Prostate gland (tissue), 2 donors: ENCODE results near the gene AKAP10. TPM values are rescaled to one million over a fixed set of nuclear protein-coding genes. Genes with fewer than 3 reads are reported as not detected.

ENCODE experiments used
- DNase-seq: peaks from one replicate; pipeline ENCODE4 v3.0.0-alpha.2; 2019; ENCODE audit warnings: low spot score
- H3K27ac ChIP-seq, 2 donors: fragments of 200-600 bp; sonication (generic); 2 replicates each; pipeline ENCODE4 v1.5.1; 2017 to 2019
- H3K27me3 ChIP-seq: fragments of 200-600 bp; sonication (generic); replicated peaks from 2 replicates; pipeline ENCODE4 v1.5.1; 2019; ENCODE audit not compliant: insufficient read depth
- H3K36me3 ChIP-seq, 2 donors: fragments of 200-600 bp; sonication (generic); 1 replicate in 1 of 2; 2 replicates in 1 of 2; pipeline versions ENCODE4 v1.5.1 to v1.8.1; 2017 to 2019
- H3K4me1 ChIP-seq: fragments of 200-600 bp; sonication (generic); replicated peaks from 2 replicates; pipeline ENCODE4 v1.5.1; 2019
- H3K4me3 ChIP-seq, 2 donors: fragments of 200-600 bp; sonication (generic); 2 replicates each; pipeline ENCODE4 v1.5.1; 2017 to 2019
- H3K9me3 ChIP-seq: fragments of 200-600 bp; sonication (generic); 2 replicates; pipeline ENCODE4 v1.5.1; 2017
- POLR2A ChIP-seq: fragments of 450-650 bp; IDR thresholded peaks from one replicate; pipeline ENCODE4 v1.6.1; 2016; ENCODE audit warnings: antibody characterized with exemption, mild to moderate bottlenecking
- POLR2AphosphoS5 ChIP-seq: sonication (generic); formaldehyde crosslinking; IDR thresholded peaks from one replicate; pipeline ENCODE4 v1.6.1; 2017; ENCODE audit warnings: antibody characterized with exemption
- WGBS: methylation state at CpG from one replicate; pipeline ENCODE4 v1.1.5; 2018; 5-methylcytosine and 5-hydroxymethylcytosine counted together
- intact Hi-C: fragments of 100-400 bp; cut with DNase I; formaldehyde crosslinking; loops from one replicate; pipeline ENCODE4 v1.14.2; 2022
- total RNA-seq, 2 donors: library from RNA; depleted of rRNA; stranded (reverse); fragments of >200 nt; gene quantifications; one replicate each; pipeline ENCODE4 v1.1.0, GENCODE V29; 2016
- TF ChIP-seq, protein P1 (sequence below), 4 experiments: fragments of 200-600 bp in 2 of 4; fragments of 450-650 bp in 2 of 4; sonication (generic) in 2 of 4; IDR thresholded peaks; 1 replicate in 3 of 4; 2 replicates in 1 of 4; pipeline ENCODE4 v1.5.1; 2016 to 2019; ENCODE audit warnings: antibody characterized with exemption in 4 of 4, mild to moderate bottlenecking in 2 of 4, moderate library complexity in 2 of 4

Gene AKAP10
- total RNA-seq, 2 donors from 2014 or later: 26.8 to 31.7 TPM

GRCh38 chr17:19877364-19877945 is 100.2 kb downstream of the AKAP10 start:
- H3K9me3 ChIP-seq: no peaks in the 10 kb centered on the region
- 32% methylated on average over 6 of the region's 6 CpGs for WGBS
- H3K27me3 ChIP-seq: no peaks in the 10 kb centered on the region
- no peak overlapping the region for H3K27ac ChIP-seq
- no peaks in the 10 kb centered on the region for H3K4me1 ChIP-seq
- intact Hi-C loops: no loop called here
- no peaks in the 10 kb centered on the region for H3K36me3 ChIP-seq
- DNase-seq: no peak
- TF ChIP-seq POLR2AphosphoS5 (no peak), POLR2A (no peak)
- TF ChIP-seq, protein P1, sequence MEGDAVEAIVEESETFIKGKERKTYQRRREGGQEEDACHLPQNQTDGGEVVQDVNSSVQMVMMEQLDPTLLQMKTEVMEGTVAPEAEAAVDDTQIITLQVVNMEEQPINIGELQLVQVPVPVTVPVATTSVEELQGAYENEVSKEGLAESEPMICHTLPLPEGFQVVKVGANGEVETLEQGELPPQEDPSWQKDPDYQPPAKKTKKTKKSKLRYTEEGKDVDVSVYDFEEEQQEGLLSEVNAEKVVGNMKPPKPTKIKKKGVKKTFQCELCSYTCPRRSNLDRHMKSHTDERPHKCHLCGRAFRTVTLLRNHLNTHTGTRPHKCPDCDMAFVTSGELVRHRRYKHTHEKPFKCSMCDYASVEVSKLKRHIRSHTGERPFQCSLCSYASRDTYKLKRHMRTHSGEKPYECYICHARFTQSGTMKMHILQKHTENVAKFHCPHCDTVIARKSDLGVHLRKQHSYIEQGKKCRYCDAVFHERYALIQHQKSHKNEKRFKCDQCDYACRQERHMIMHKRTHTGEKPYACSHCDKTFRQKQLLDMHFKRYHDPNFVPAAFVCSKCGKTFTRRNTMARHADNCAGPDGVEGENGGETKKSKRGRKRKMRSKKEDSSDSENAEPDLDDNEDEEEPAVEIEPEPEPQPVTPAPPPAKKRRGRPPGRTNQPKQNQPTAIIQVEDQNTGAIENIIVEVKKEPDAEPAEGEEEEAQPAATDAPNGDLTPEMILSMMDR (IDR thresholded peaks at IDR 0.05): no peak
- H3K4me3 ChIP-seq: no peak overlapping the region

GRCh38 chr17:19876529-19877161 is 101.0 kb downstream of the AKAP10 start:
- H3K27me3 ChIP-seq: no peaks in the 10 kb centered on the region
- H3K4me3 ChIP-seq: no peak overlapping the region
- no peak for DNase-seq
- H3K36me3 ChIP-seq: no peaks in the 10 kb centered on the region
- intact Hi-C loops: no loop called here
- WGBS: 71% methylated on average over 13 of the region's 13 CpGs
- H3K4me1 ChIP-seq: no peaks in the 10 kb centered on the region
- H3K9me3 ChIP-seq: no peaks in the 10 kb centered on the region
- H3K27ac ChIP-seq: no peak overlapping the region
- TF ChIP-seq, protein P1 (IDR thresholded peaks at IDR 0.05): no peak
- TF ChIP-seq POLR2AphosphoS5 (no peak), POLR2A (no peak)

DNA sequence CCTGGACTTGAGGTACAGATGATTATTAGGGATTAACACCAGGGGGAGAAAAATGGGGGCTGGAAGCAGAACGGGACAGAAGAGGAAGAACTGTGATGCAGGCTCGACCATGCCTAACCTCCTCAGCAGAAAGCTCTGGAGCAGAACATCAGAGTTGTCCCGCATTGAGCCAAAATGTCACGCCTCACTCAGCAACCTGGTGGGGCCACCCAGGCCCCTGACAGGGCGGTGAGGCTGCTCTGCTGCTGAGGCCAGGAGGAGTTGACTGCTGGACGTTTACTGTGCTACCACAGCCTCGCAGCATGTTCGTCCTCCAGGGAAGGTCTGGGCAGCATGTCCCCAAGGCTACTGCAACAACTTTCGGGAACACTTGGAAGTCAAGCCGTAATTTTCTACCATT is 103.4 kb downstream of the AKAP10 start:
- Histone ChIP-seq H3K4me1 (no peaks in the 10 kb centered on the region), H3K4me3 (no peak overlapping the region), H3K36me3 (no peaks in the 10 kb centered on the region), H3K27ac (no peak overlapping the region), H3K9me3 (no peaks in the 10 kb centered on the region), H3K27me3 (no peaks in the 10 kb centered on the region)
- DNase-seq: no peak
- no peak for TF ChIP-seq POLR2A
- no peak for TF ChIP-seq POLR2AphosphoS5
- TF ChIP-seq, protein P1 (IDR thresholded peaks at IDR 0.05): no peak
- intact Hi-C loops: no loop called here
- WGBS: 81% methylated on average over 10 of the region's 10 CpGs

GRCh38 chr17:19873346-19873745 is 104.3 kb downstream of the AKAP10 start:
- Histone ChIP-seq H3K36me3 (no peaks in the 10 kb centered on the region), H3K4me3 (no peak overlapping the region), H3K4me1 (no peaks in the 10 kb centered on the region), H3K9me3 (no peaks in the 10 kb centered on the region), H3K27ac (no peak overlapping the region), H3K27me3 (no peaks in the 10 kb centered on the region)
- no peak for DNase-seq
- TF ChIP-seq, protein P1 (IDR thresholded peaks at IDR 0.05): no peak
- TF ChIP-seq POLR2AphosphoS5 (no peak), POLR2A (no peak)
- intact Hi-C loops: no loop called here
- WGBS: 90% methylated on average over 3 of the region's 3 CpGs

- Histone ChIP-seq H3K4me1 (no peaks in the 10 kb centered on the region), H3K9me3 (no peaks in the 10 kb centered on the region), H3K27me3 (no peaks in the 10 kb centered on the region), H3K4me3 (peak overlapping the region; percentile 78 to 82), H3K27ac (peak overlapping the region in 1 of 2 donors; percentile 86), H3K36me3 (no peaks in the 10 kb centered on the region)
- TF ChIP-seq POLR2A (no peak), POLR2AphosphoS5 (no peak)
- TF ChIP-seq, protein P1 (IDR thresholded peaks at IDR 0.05): no peak
- 35% methylated on average over 23 of the region's 23 CpGs for WGBS
- intact Hi-C loops: loop anchor here (10.0 kb wide), 1 partner anchor 137 kb away; the partner anchor contains the start of gene SPECC1
- peak; percentile 4 for DNase-seq
These were observed 109.6 kb downstream of the AKAP10 start for GRCh38 chr17:19868079-19868395.
